GM21576 (cell line): ENCODE data around the gene NSRP1.
"Not testable (repeated sequence)": the region's sequence is repeated elsewhere in the genome, so short reads cannot be mapped to it uniquely, and the experiment has no call there.

Source experiments
- ATAC-seq: cut with Tn5 transposase; IDR thresholded peaks from one replicate; pipeline ENCODE4 v1.9.1; 2021; ENCODE audit warnings: mild to moderate bottlenecking, moderate library complexity; ENCODE audit not compliant: unreplicated experiment

Gene NSRP1

GRCh38 chr17:30176855-30177254 lies 60.2 kb downstream of the NSRP1 start:
- ATAC-seq, result no peak

DNA sequence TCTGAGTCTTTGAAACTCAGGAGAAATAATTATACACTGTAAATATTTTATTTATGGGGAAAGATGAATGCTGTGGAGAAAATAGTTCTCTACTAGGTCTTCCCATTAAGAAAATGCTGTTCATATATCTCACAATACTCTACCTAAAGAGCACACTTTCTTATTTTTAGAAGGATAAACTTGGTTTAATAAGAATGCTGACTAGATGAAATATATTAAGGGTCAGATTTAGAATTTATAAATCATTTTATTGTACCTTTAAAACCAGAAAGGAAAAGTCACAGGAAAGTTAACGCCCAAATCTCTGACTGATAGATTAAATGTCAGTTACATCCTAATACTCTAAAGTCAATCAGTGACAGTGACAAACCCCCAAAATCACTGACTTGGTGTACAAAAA lies 70.1 kb downstream of the NSRP1 start:
- no peak for ATAC-seq

GRCh38 chr17:30187573-30187972 lies 71.0 kb downstream of the NSRP1 start:
- no peak for ATAC-seq

- ATAC-seq, result no peak
Measured at GRCh38 chr17:30188211-30188939, 71.8 kb downstream of the NSRP1 start.

GRCh38 chr17:30191072-30191471 lies 74.5 kb downstream of the NSRP1 start:
- no peak for ATAC-seq

GRCh38 chr17:30196504-30196903 lies 79.9 kb downstream of the NSRP1 start:
- ATAC-seq, result no peak

DNA sequence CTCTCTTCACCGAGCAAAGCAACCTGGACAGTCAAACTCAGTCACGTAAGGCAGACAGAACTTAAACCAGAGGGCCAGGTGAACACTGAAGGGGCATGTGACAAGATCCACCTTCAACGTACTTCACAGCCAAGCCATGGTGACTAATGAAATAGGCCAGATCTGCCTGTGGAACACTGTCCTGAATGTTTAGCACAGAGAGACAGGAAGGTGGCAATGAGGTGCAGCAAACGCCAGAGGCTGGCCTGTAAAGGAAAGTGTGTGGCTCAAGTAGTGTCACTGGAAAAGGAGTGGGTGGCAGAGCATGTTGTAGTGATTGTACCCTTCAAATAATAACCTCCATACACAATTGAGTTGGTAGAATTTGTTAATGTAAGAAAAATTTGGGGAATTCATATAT lies 80.8 kb downstream of the NSRP1 start:
- no peak for ATAC-seq

- ATAC-seq, result no peak
Measured at GRCh38 chr17:30199600-30199999, 83.0 kb downstream of the NSRP1 start.

- ATAC-seq, result no peak
Measured at GRCh38 chr17:30200106-30200505, 83.5 kb downstream of the NSRP1 start.

GRCh38 chr17:30200656-30201055 lies 84.0 kb downstream of the NSRP1 start:
- not testable (repeated sequence) for ATAC-seq

- no peak for ATAC-seq
Measured at GRCh38 chr17:30203471-30203981, 86.9 kb downstream of the NSRP1 start.

DNA sequence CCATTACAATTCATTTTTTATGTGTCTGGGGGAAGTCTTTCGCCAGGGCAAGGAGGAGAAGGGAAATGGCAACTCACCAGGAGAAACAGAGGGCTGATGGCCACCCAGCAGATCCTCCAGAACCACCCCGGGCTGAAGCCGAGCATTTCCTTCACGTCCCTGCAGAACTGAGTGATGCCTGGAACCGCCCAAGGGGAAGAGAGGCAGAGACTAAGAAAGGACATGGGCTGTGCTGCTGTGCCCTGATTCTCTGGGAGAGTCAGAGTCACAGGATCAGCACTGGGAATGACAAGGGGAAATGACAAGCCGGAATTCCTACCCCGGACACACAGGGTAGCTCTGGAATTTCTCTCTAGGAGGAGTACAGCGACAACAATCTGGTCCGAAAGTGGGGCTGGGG lies 91.0 kb downstream of the NSRP1 start:
- ATAC-seq, result no peak

DNA sequence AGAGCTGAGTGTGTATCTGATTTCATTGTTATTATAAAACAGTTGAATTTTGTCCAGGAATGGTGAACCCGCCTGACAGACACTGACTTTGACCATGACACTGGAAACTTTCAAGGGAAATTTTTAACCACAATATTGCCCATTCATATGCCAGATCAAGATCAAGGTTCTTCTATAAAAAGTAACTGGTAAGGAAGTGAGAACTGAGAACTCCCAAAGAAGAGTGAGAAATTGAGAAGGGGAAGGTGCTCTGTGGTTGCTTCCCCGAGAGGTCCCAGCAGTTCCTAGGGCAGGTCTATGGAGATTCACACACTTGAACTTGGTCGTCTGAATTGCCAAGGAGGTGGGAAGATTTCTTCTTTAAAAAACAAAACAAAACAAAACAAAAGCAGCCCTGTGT lies 91.6 kb downstream of the NSRP1 start:
- ATAC-seq, result no peak

DNA sequence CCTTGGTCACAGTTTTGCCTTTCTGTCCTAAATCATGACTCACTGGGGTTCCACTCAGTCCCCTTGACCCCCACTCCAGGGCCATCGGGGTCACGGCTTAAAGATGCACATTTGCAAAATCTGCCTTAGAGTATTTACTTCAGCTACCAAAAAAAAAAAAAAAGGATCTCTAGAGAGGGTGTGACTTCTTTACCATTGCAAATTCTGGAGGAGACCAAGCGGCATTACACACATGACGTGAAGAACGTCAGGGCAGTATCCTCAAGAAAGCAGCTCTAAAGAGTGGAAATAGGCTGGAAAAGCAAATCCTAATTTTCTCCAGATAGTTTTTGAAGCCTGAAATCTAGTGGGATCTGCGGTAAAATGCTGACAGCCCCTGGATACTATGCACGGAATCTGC lies 93.3 kb downstream of the NSRP1 start:
- ATAC-seq, result no peak

GRCh38 chr17:30210366-30210765 lies 93.8 kb downstream of the NSRP1 start:
- no peak for ATAC-seq

DNA sequence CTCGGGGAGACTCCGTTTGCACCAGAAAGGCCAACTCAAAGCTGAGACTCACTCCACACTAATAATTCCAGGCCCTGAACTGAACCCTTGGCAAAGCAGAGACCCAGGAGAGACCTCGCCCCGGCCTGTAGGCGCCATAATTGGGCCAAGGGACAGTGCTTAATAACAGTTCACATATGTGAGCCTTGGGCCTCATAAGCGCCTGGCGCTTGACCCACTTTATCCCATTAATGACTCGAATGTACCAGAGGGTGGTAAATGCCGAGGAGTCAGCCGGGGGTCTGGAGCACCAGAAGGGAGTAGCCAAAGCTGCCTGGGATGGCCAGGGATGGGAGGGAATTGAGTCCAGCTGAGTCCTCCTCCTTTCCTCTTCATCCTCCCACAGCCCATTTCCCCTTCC lies 94.3 kb downstream of the NSRP1 start:
- no peak for ATAC-seq

DNA sequence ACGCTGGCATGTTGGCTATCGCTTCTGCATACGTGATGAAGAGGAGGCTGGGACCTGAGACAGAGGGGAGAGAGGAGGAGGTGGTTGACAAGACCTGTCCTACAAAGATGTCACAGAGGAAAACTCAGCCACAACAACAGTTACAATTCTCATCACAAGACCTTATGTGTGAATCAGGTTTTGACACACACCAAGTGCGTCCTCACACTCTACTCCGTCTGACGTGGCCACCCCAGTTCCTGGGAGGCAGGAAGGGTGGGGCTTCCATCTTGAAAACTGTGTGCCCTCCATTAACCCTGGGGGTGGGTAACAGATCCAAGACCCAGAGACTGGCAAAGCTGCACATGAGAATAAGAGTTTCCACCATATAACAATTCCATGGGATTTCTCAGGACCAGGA lies 94.8 kb downstream of the NSRP1 start:
- ATAC-seq, result no peak

GRCh38 chr17:30212750-30213149 lies 96.1 kb downstream of the NSRP1 start:
- ATAC-seq, result no peak

- no peak for ATAC-seq
Measured at GRCh38 chr17:30217054-30217453, 100.4 kb downstream of the NSRP1 start.

DNA sequence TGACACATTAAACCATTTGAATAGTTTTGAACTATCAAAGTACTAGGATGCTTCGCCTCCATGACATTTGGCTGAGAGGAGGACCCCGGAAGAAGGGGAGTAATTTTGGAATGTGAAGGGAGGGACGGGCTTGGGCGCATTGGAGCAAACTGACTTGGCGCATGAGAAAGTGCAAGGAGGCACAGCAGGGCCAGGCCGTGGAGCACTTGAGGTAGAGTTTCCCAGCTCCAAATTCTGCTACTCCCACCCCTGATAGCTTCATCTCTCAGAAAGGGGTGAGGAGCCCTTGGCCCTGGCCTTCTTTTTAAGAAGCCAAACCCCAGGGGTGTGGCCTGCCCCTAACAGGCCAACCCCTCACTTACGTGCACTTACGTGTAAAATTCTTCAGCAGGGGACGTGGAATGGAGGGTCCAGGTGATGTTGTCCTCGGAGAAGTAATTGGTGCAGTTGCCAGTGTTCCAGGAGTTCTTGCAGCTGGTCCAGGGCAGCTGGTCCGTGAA lies 101.2 kb downstream of the NSRP1 start:
- no peak for ATAC-seq

DNA sequence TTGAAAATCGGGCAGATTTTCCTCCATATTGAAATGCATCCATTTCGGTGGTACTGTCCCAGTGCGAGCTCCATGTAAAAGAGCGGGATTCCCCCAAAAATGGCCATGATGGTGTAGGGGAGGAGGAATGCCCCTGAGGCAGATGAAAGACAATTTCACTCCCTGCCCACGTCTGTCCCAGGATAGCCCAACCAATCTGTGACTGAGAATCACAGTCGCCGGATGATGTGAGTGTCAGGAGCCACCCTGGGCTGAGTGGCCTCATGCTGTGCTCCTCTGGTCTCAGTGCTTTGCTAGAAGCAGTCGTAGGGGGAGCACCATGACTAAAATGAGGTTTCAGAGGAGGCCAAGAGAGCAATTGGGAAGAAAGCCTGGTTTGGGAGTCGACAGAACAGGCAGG lies 102.2 kb downstream of the NSRP1 start:
- ATAC-seq, result no peak

DNA sequence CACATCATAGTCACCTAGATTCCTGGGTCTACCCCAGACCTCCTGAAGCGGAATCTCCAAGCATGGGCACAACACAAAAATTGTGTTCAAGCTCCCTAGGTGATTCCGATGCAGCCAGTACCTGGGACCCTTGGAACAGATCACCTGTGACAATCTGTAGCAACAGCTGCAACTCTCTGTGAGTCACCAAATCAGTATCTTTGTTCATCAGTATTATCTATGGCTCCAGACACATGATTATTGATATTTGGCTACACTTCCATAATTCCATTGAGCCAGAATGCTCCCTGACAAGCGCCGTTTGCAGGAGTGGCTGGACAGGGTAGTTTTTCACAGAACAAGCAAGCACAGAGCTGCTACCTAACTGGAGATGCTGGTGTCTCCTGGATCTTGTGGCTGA lies 102.7 kb downstream of the NSRP1 start:
- ATAC-seq, result no peak

- ATAC-seq, result no peak
Measured at GRCh38 chr17:30219833-30220232, 103.2 kb downstream of the NSRP1 start.
